Type B pancreatic cell (in vitro differentiated cells): ENCODE measurements around the gene PPP1R15B. TPM values are rescaled to one million over a fixed set of nuclear protein-coding genes. Genes with fewer than 3 reads are reported as not detected.

Experiments
- DNase-seq: peaks from one replicate; pipeline ENCODE4 v3.0.0; 2021; ENCODE audit warnings: mixed read lengths; ENCODE audit not compliant: unreplicated experiment; ENCODE audit errors: extremely low spot score
- H3K27ac Mint-ChIP-seq: 2 replicates; pipeline ENCODE4 v1.8.0; 2021; ENCODE audit warnings: mild to moderate bottlenecking, mixed read lengths
- H3K27me3 Mint-ChIP-seq: 2 replicates; pipeline ENCODE4 v1.8.0; 2021; ENCODE audit warnings: mixed read lengths
- H3K36me3 Mint-ChIP-seq: 2 replicates; pipeline ENCODE4 v1.8.0; 2021; ENCODE audit warnings: mixed read lengths
- H3K4me1 Mint-ChIP-seq: one replicate; pipeline ENCODE4 v1.8.0; 2021; ENCODE audit warnings: mixed read lengths; ENCODE audit not compliant: unreplicated experiment
- H3K4me3 Mint-ChIP-seq: 2 replicates; pipeline ENCODE4 v1.8.0; 2021; ENCODE audit warnings: mild to moderate bottlenecking, mixed read lengths
- H3K9me3 Mint-ChIP-seq: 2 replicates; pipeline ENCODE4 v1.8.0; 2021; ENCODE audit warnings: mixed read lengths
- total RNA-seq: library from RNA; stranded (reverse); gene quantifications from 2 replicates; pipeline ENCODE4 v1.2.1, GENCODE V29; 2021; ENCODE audit warnings: low replicate concordance
- TF ChIP-seq, protein P1 (sequence below): fragments of 200-600 bp; sonication (generic); conservative IDR thresholded peaks from 2 replicates; pipeline ENCODE4 v1.5.0; 2021; ENCODE audit warnings: antibody characterized with exemption, mild to moderate bottlenecking

Gene PPP1R15B
- total RNA-seq, 1 donor from 2014 or later = 43.3 TPM

DNA sequence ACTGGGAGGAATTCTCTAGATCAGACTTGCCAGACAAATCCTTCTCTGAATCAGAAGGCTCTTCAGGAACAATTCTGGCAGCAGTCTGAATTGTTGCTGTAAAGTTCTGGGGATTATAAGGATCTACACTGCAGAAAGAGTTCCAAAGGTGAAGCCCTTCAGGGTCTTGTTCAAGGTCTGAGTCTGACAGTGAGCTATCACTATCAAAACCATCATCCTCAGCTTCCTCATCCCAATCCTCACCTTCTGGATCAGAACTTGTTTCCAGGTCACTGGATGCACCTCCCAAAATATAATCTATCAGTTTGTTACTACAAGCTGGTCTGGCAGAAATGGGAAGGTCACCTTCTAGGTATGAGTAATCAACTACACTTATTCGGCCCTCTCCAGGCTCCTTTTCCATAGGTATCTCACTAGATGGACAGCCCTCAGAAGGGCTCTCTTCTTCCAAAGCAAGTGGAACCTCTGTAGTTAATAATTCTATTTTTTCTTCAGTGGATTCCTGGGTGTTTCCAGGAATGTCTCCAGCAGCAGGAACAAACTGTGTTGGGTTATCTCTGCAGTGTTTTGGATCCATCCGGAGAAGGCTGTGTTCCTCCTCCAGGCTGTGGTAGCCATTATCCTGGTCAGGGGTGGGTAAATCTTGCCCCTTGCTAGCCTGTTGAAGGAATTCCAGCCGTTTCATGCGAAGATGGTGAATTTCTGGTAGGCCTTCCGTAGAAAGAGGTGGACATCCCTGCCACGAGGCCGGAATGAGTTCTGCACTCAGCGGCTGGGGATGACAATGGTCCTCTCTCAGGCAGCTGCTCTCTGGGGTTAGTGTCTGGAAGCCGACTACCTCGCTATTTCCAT, 1.6 kb downstream of the PPP1R15B start:
- no peaks in the 10 kb centered on the region for H3K9me3 Mint-ChIP-seq
- H3K4me1 Mint-ChIP-seq = peaks cover 19% of the 10 kb centered on the region
- H3K27me3 Mint-ChIP-seq = no peaks in the 10 kb centered on the region
- H3K36me3 Mint-ChIP-seq = peaks cover 16% of the 10 kb centered on the region
- TF ChIP-seq, protein P1, sequence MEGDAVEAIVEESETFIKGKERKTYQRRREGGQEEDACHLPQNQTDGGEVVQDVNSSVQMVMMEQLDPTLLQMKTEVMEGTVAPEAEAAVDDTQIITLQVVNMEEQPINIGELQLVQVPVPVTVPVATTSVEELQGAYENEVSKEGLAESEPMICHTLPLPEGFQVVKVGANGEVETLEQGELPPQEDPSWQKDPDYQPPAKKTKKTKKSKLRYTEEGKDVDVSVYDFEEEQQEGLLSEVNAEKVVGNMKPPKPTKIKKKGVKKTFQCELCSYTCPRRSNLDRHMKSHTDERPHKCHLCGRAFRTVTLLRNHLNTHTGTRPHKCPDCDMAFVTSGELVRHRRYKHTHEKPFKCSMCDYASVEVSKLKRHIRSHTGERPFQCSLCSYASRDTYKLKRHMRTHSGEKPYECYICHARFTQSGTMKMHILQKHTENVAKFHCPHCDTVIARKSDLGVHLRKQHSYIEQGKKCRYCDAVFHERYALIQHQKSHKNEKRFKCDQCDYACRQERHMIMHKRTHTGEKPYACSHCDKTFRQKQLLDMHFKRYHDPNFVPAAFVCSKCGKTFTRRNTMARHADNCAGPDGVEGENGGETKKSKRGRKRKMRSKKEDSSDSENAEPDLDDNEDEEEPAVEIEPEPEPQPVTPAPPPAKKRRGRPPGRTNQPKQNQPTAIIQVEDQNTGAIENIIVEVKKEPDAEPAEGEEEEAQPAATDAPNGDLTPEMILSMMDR = no peak
- DNase-seq = no peak
- H3K27ac Mint-ChIP-seq = peak overlapping the region; percentile 96
- peak overlapping the region; percentile 98 for H3K4me3 Mint-ChIP-seq

- TF ChIP-seq, protein P1 = no peak
- peaks cover 16% of the 10 kb centered on the region for H3K36me3 Mint-ChIP-seq
- H3K27ac Mint-ChIP-seq = peak overlapping the region; percentile 96
- H3K4me3 Mint-ChIP-seq = peak overlapping the region; percentile 98
- peaks cover 19% of the 10 kb centered on the region for H3K4me1 Mint-ChIP-seq
- DNase-seq = no peak
- H3K9me3 Mint-ChIP-seq = no peaks in the 10 kb centered on the region
- H3K27me3 Mint-ChIP-seq = no peaks in the 10 kb centered on the region
These were observed 2.5 kb downstream of the PPP1R15B start for GRCh38 chr1:204409123-204409522.

GRCh38 chr1:204408602-204409001, 3.0 kb downstream of the PPP1R15B start:
- Mint-ChIP-seq H3K36me3 (peaks cover 20% of the 10 kb centered on the region), H3K4me1 (peaks cover 22% of the 10 kb centered on the region), H3K9me3 (no peaks in the 10 kb centered on the region), H3K27me3 (no peaks in the 10 kb centered on the region), H3K27ac (peak overlapping the region; percentile 96), H3K4me3 (peak overlapping the region; percentile 98)
- TF ChIP-seq, protein P1 = no peak
- DNase-seq = no peak

DNA sequence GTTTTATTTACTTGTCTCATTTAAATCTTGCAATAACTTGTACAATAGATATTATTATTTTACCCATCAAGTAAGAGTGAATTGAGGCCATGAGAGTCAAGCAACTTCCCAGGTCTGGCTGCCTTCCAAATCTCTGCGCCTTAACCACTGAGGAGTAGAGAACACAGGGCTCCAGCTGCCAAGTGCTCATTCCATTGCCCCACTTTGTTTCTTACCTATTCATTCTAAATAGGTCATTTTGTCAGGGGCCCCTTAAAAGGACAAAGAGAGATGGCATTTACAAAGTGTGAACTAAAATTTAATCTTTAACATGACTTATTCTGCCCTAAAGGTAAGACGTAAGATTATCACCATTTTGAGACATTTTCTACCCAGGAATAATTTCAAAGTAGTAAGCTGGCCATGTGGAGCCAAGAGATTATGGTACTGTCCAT, 3.5 kb downstream of the PPP1R15B start:
- TF ChIP-seq, protein P1 = no peak
- Mint-ChIP-seq H3K36me3 (peaks cover 20% of the 10 kb centered on the region), H3K27ac (peak overlapping the region; percentile 96)

GRCh38 chr1:204407295-204407971, 4.2 kb downstream of the PPP1R15B start:
- DNase-seq = no peak
- peaks cover 20% of the 10 kb centered on the region for H3K36me3 Mint-ChIP-seq

More for the DNA sequence above, 3.5 kb downstream of the PPP1R15B start:
- Mint-ChIP-seq H3K27me3 (no peaks in the 10 kb centered on the region), H3K4me1 (peaks cover 22% of the 10 kb centered on the region), H3K9me3 (no peaks in the 10 kb centered on the region), H3K4me3 (peak overlapping the region; percentile 98)
- DNase-seq = no peak

More at GRCh38 chr1:204407295-204407971, 4.2 kb downstream of the PPP1R15B start:
- peak overlapping the region; percentile 96 for H3K27ac Mint-ChIP-seq
- peak overlapping the region; percentile 98 for H3K4me3 Mint-ChIP-seq
- H3K9me3 Mint-ChIP-seq = no peaks in the 10 kb centered on the region
- H3K4me1 Mint-ChIP-seq = peaks cover 19% of the 10 kb centered on the region
- TF ChIP-seq, protein P1 = no peak
- no peaks in the 10 kb centered on the region for H3K27me3 Mint-ChIP-seq
